ENCODE results near the gene GAK. TPM values are rescaled to one million over a fixed set of nuclear protein-coding genes. Genes with fewer than 3 reads are reported as not detected.

The GAK gene
- 46.8 TPM for total RNA-seq

GRCh38 chr4:931960-932712 is at the start of gene GAK, which contains the start of gene TMEM175:
Gene GAK (minus strand): TSS chr4:932316. CDS start chr4:932187, 129 bp downstream.
Gene TMEM175 (plus strand): TSS chr4:932460. CDS start chr4:947740, 15,280 bp downstream.

GRCh38 chr4:973431-974397 is 41.6 kb upstream of the GAK start, which contains the start of gene DGKQ:
Gene DGKQ (minus strand): TSS chr4:973569. CDS start chr4:973482, 87 bp downstream.

DNA sequence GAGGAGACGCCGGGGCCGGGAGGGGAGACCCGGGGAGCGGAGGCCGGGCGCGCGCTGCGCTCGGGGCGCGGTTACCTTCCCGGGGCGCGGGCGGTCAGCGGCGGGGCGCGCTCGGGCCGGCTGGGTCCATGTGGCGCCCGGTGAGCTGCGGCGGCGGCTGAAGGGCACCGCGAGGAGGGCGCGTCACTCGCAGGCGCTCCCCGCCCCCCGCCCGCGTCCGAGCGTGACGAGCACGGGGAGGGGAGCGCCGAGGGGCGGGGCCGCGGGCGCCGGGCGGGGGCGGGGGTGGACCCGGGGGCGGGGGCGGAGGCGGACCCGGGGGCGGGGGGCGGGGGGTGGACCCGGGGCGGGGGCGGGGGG is 106.2 kb downstream of the GAK start, which contains the start of gene CPLX1:
Gene CPLX1 (minus strand): TSS at position 159 of the 360 bp plus-strand sequence. CDS start 1,607 bp downstream, outside the sequence.

Other genes starting within 250 kb of the GAK start
- 0.92 TPM for gene SLC49A3, start 243.2 kb downstream of the GAK start, total RNA-seq
- 66.9 TPM for gene PCGF3, start 226.5 kb downstream of the GAK start, total RNA-seq
- gene CPLX1, start 106.2 kb downstream of the GAK start, total RNA-seq: 3.5 TPM
- gene TMEM175, start 144 bp upstream of the GAK start, total RNA-seq: 26.1 TPM
- 10.4 TPM for gene DGKQ, start 41.3 kb upstream of the GAK start, total RNA-seq
- 7.8 TPM for gene IDUA, start 54.7 kb upstream of the GAK start, total RNA-seq
- 1.8 TPM for gene SLC26A1, start 61.1 kb upstream of the GAK start, total RNA-seq
- gene FGFRL1, start 79.3 kb upstream of the GAK start, total RNA-seq: 5.5 TPM
- 3.5 TPM for gene RNF212, start 181.2 kb upstream of the GAK start, total RNA-seq
- gene SPON2, start 240.3 kb upstream of the GAK start, total RNA-seq: 5.1 TPM

Measured in diencephalon (tissue), 1 donor.